Mesothelial cell of epicardium (in vitro differentiated cells): Measurements from ENCODE around the gene SYK. TPM values are rescaled to one million over a fixed set of nuclear protein-coding genes. Genes with fewer than 3 reads are reported as not detected.

ENCODE experiments used
- DNase-seq, 2 experiments: peaks; one replicate each; pipeline ENCODE4 v3.0.0; 2021; ENCODE audit warnings: low spot score in 2 of 2; ENCODE audit not compliant: unreplicated experiment in 2 of 2
- H3K27ac Mint-ChIP-seq: 2 replicates; pipeline ENCODE4 v1.8.0; 2021; ENCODE audit warnings: mixed read lengths
- H3K27me3 Mint-ChIP-seq: 2 replicates; pipeline ENCODE4 v1.8.0; 2021; ENCODE audit warnings: low read depth, mixed read lengths
- H3K36me3 Mint-ChIP-seq: 2 replicates; pipeline ENCODE4 v1.8.0; 2021; ENCODE audit warnings: mixed read lengths
- H3K4me1 Mint-ChIP-seq: 2 replicates; pipeline ENCODE4 v1.8.0; 2021; ENCODE audit warnings: mixed read lengths
- H3K4me3 Mint-ChIP-seq: 2 replicates; pipeline ENCODE4 v1.8.0; 2021; ENCODE audit warnings: mild to moderate bottlenecking, moderate library complexity, mixed read lengths
- H3K9me3 Mint-ChIP-seq: 2 replicates; pipeline ENCODE4 v1.8.0; 2021; ENCODE audit warnings: mixed read lengths
- total RNA-seq: library from RNA; stranded (reverse); gene quantifications from 3 replicates; pipeline ENCODE4 v1.2.1, GENCODE V29; 2021
- TF ChIP-seq, protein P1 (sequence below): fragments of 200-600 bp; sonication (generic); IDR thresholded peaks from one replicate; pipeline ENCODE4 v1.5.0; 2021; ENCODE audit warnings: antibody characterized with exemption; ENCODE audit not compliant: unreplicated experiment

The SYK gene
- total RNA-seq, 1 donor from 2014 or later = 3.8 TPM

DNA sequence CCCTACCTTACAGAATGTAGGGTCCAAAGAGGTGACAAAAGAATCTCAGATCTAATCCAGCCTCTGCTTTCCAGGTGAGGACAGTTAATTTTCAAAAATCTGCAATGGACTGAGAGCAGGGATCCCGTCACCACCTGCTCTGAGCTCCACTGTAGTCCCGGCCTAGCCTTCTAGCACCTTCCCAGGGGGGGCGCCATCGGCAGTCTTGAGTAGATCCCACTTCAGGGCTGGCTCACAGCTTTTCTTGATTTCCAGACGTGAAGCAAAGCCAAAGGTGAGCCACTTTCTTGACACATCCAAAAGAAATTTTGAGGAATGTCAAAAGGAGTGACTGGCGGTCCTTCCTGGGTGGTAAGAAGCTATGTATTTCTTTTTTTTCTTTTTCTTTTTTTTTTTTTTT, 114.1 kb downstream of the SYK start:
- H3K27me3 Mint-ChIP-seq = peaks cover 5% of the 10 kb centered on the region
- TF ChIP-seq, protein P1, sequence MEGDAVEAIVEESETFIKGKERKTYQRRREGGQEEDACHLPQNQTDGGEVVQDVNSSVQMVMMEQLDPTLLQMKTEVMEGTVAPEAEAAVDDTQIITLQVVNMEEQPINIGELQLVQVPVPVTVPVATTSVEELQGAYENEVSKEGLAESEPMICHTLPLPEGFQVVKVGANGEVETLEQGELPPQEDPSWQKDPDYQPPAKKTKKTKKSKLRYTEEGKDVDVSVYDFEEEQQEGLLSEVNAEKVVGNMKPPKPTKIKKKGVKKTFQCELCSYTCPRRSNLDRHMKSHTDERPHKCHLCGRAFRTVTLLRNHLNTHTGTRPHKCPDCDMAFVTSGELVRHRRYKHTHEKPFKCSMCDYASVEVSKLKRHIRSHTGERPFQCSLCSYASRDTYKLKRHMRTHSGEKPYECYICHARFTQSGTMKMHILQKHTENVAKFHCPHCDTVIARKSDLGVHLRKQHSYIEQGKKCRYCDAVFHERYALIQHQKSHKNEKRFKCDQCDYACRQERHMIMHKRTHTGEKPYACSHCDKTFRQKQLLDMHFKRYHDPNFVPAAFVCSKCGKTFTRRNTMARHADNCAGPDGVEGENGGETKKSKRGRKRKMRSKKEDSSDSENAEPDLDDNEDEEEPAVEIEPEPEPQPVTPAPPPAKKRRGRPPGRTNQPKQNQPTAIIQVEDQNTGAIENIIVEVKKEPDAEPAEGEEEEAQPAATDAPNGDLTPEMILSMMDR = no peak
- H3K27ac Mint-ChIP-seq = no peak overlapping the region
- no peak overlapping the region for H3K4me3 Mint-ChIP-seq
- no peaks in the 10 kb centered on the region for H3K9me3 Mint-ChIP-seq
- H3K36me3 Mint-ChIP-seq = no peaks in the 10 kb centered on the region
- no peak for DNase-seq
- no peaks in the 10 kb centered on the region for H3K4me1 Mint-ChIP-seq

DNA sequence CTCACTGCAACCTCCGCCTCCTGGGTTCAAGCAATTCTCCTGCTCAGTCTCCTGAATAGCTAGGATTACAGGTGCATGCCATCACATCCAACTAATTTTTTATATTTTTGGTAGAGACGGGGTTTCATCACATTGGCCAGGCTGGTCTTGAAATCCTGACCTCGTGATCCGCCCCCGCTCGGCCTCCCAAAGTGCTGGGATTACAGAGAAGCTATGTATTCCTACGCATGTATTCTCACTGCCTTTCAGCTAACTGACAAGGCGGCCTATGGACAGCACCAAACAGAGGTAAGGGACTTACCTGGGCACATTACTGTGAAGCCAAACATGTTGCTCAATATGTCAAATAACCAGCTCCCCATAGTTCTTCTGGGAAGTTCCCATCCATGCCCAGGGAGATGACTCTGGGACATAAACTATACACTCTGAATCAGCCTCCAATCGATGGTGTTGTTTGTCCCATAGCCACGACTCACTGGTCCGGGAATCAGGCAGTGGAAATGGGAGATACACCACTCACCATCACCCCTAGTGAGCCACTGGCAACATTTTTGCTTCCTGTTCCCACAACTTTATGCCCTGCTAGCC, 114.6 kb downstream of the SYK start:
- no peaks in the 10 kb centered on the region for H3K4me1 Mint-ChIP-seq
- TF ChIP-seq, protein P1 = no peak
- H3K9me3 Mint-ChIP-seq = no peaks in the 10 kb centered on the region
- no peaks in the 10 kb centered on the region for H3K36me3 Mint-ChIP-seq
- no peak for DNase-seq
- H3K4me3 Mint-ChIP-seq = no peak overlapping the region
- H3K27me3 Mint-ChIP-seq = peaks cover 5% of the 10 kb centered on the region
- H3K27ac Mint-ChIP-seq = no peak overlapping the region

DNA sequence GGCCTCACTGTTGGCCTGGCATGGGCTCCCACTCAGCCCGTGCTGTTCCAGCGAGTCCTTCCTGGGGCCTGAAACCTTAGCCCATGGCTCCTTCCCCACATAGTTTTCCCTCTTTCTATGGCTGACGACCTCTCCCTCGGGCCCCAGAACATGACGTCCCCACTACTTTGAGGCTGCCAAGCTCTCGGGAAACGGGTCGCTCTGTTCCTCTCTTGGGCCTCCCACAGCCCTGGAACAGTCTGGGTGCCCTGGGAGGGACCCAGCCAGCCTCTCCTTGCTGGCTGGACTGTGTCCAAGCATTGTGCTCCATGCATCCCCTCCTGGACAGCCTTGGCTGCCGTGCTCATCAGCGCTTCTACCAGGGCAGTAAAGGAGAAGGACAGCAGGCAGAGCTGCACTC, 118.3 kb downstream of the SYK start:
- peaks cover 6% of the 10 kb centered on the region for H3K4me1 Mint-ChIP-seq
- H3K27ac Mint-ChIP-seq = no peak overlapping the region
- no peaks in the 10 kb centered on the region for H3K36me3 Mint-ChIP-seq
- no peak overlapping the region for H3K4me3 Mint-ChIP-seq
- H3K9me3 Mint-ChIP-seq = peaks cover 5% of the 10 kb centered on the region
- no peaks in the 10 kb centered on the region for H3K27me3 Mint-ChIP-seq
- TF ChIP-seq, protein P1 = no peak
- DNase-seq = no peak

DNA sequence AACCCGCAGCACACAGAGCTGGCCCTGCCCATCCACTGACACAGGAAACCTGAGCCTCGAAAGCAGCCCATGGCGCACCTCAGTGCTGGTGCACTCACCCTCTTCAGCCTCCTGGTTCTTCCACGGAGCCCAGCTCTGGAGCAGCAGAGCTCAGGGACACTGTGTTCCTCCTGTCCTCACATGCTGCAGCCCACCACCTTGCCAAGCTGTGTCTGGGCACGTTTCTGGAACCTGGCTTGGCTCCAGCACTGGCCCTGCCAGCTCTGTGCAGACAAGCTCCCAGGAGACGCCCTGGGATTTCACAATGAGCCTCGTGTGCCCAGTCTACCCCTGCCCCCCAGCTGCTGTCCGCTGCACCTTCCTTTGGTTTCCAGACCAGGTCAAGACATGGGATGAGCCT, 119.5 kb downstream of the SYK start:
- Mint-ChIP-seq H3K27me3 (no peaks in the 10 kb centered on the region), H3K27ac (no peak overlapping the region), H3K4me1 (peaks cover 9% of the 10 kb centered on the region), H3K4me3 (no peak overlapping the region), H3K36me3 (no peaks in the 10 kb centered on the region), H3K9me3 (peaks cover 5% of the 10 kb centered on the region)
- TF ChIP-seq, protein P1 = no peak
- DNase-seq = no peak

DNA sequence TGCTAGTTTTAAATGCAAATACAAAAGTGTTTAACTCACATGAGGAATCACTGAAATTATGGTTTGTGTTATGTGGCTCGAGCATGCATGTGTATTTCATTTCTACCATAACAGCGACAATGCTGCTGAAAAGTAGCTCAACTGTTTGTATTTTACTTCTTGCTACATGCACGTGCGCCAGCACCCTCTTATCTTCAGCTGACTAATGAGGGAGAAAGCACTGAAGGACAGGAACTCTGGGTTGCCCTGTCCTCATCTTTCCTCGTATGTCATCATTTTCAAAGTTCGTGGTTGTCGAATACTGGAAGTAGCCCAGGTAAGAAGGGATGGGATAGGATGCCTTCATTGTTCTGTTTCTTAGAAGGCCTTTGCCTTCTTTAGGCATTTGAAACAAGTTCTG, 120.3 kb downstream of the SYK start:
- H3K27me3 Mint-ChIP-seq = no peaks in the 10 kb centered on the region
- no peak overlapping the region for H3K27ac Mint-ChIP-seq
- TF ChIP-seq, protein P1 = no peak
- peaks cover 5% of the 10 kb centered on the region for H3K9me3 Mint-ChIP-seq
- no peak for DNase-seq
- no peaks in the 10 kb centered on the region for H3K36me3 Mint-ChIP-seq
- H3K4me3 Mint-ChIP-seq = no peak overlapping the region
- peaks cover 13% of the 10 kb centered on the region for H3K4me1 Mint-ChIP-seq
